ENCODE results near the gene OR4D6.
A peak's percentile ranks its signal among the peaks of the same experiment; 100 is the strongest.
"Not testable (repeated sequence)": the region's sequence is repeated elsewhere in the genome, so short reads cannot be mapped to it uniquely, and the experiment has no call there.

OR4D6 gene

GRCh38 chr11:59456661-59457060 is at the start of gene OR4D6:
Gene OR4D6, plus strand, starts transcription at chr11:59456961. Its CDS starts 0 bp downstream, at chr11:59456961.
- DNase-seq (ENCODE audit: low read depth in 2 of 2), result no peak

GRCh38 chr11:59413646-59414045 is 43.1 kb upstream of the OR4D6 start:
- no peak for DNase-seq (ENCODE audit: low read depth in 2 of 2)

- DNase-seq (ENCODE audit: low read depth in 2 of 2), result no peak
Observed at GRCh38 chr11:59415111-59415510, 41.6 kb upstream of the OR4D6 start.

GRCh38 chr11:59416613-59417012 is 40.1 kb upstream of the OR4D6 start:
- DNase-seq (ENCODE audit: low read depth in 2 of 2), result no peak

GRCh38 chr11:59417023-59417422 is 39.7 kb upstream of the OR4D6 start:
- no peak for DNase-seq (ENCODE audit: low read depth in 2 of 2)

- no peak for DNase-seq (ENCODE audit: low read depth in 2 of 2)
Observed at GRCh38 chr11:59418156-59418555, 38.6 kb upstream of the OR4D6 start.

GRCh38 chr11:59423835-59424234 is 32.9 kb upstream of the OR4D6 start:
- no peak for DNase-seq (ENCODE audit: low read depth in 2 of 2)

- DNase-seq (ENCODE audit: low read depth in 2 of 2), result no peak
Observed at GRCh38 chr11:59425131-59425530, 31.6 kb upstream of the OR4D6 start.

- no peak for DNase-seq (ENCODE audit: low read depth in 2 of 2)
Observed at GRCh38 chr11:59426361-59427067, 30.2 kb upstream of the OR4D6 start, which contains the start of gene OR5A2. Gene OR5A2, minus strand, starts transcription at chr11:59426413. Its CDS starts 3,460 bp downstream, at chr11:59422953.

GRCh38 chr11:59427068-59427382 is 29.7 kb upstream of the OR4D6 start:
- no peak for DNase-seq (ENCODE audit: low read depth in 2 of 2)

- DNase-seq (ENCODE audit: low read depth in 2 of 2), result peak in 1 of 2 donors; percentile 14
Observed at GRCh38 chr11:59429924-59430516, 26.7 kb upstream of the OR4D6 start.

GRCh38 chr11:59436169-59436568 is 20.6 kb upstream of the OR4D6 start, which contains the start of gene OR5A1:
Gene OR5A1, plus strand, starts transcription at chr11:59436469. Its CDS starts 6,700 bp downstream, at chr11:59443169.
- DNase-seq (ENCODE audit: low read depth in 2 of 2), result no peak

- no peak for DNase-seq (ENCODE audit: low read depth in 2 of 2)
Observed at GRCh38 chr11:59437770-59438169, 19.0 kb upstream of the OR4D6 start.

GRCh38 chr11:59445624-59446023 is 11.1 kb upstream of the OR4D6 start:
- DNase-seq (ENCODE audit: low read depth in 2 of 2), result not testable (repeated sequence)

- no peak for DNase-seq (ENCODE audit: low read depth in 2 of 2)
Observed at GRCh38 chr11:59448484-59448883, 8.3 kb upstream of the OR4D6 start.

- DNase-seq (ENCODE audit: low read depth in 2 of 2), result no peak
Observed at GRCh38 chr11:59459916-59460315, 3.2 kb downstream of the OR4D6 start.

GRCh38 chr11:59463190-59463641 is 6.5 kb downstream of the OR4D6 start:
- no peak for DNase-seq (ENCODE audit: low read depth in 2 of 2)

GRCh38 chr11:59473015-59473414 is 16.3 kb downstream of the OR4D6 start, which contains the start of gene OR4D10:
Gene OR4D10, plus strand, starts transcription at chr11:59473315. Its CDS starts 4,115 bp downstream, at chr11:59477430.
- no peak for DNase-seq (ENCODE audit: low read depth in 2 of 2)

GRCh38 chr11:59475176-59475575 is 18.4 kb downstream of the OR4D6 start:
- DNase-seq (ENCODE audit: low read depth in 2 of 2), result no peak

- DNase-seq (ENCODE audit: low read depth in 2 of 2), result no peak
Observed at GRCh38 chr11:59479906-59480305, 23.1 kb downstream of the OR4D6 start.

GRCh38 chr11:59480359-59480758 is 23.6 kb downstream of the OR4D6 start:
- no peak for DNase-seq (ENCODE audit: low read depth in 2 of 2)

- no peak for DNase-seq (ENCODE audit: low read depth in 2 of 2)
Observed at GRCh38 chr11:59501931-59502330, 45.2 kb downstream of the OR4D6 start.

GRCh38 chr11:59503276-59503675 is 46.5 kb downstream of the OR4D6 start, which contains the start of gene OR4D11:
Gene OR4D11, plus strand, starts transcription at chr11:59503576. Its CDS starts 0 bp downstream, at chr11:59503576.
- no peak for DNase-seq (ENCODE audit: low read depth in 2 of 2)
